K562 (cell line): ENCODE results near the gene SLC39A5. TPM values are rescaled to one million over a fixed set of nuclear protein-coding genes. Genes with fewer than 3 reads are reported as not detected.
A peak's percentile ranks its signal among the peaks of the same experiment; 100 is the strongest.

Source experiments
- ATAC-seq: fragments of 200-7000 bp; cut with Tn5 transposase; 3 replicates; pipeline ENCODE4 v1.9.1; 2020; ENCODE audit warnings: moderate library complexity
- BruUV-seq: library from RNA; stranded (reverse); fragments of 400-500 nt; replicated peaks from 2 replicates; lab custom pipeline; 2021; lab: Mats Ljungman, UMichigan
- CTCF ChIA-PET: fragments of 300-600 bp; formaldehyde crosslinking; extraction: SDS; loops from one replicate; lab custom pipeline; 2021; ENCODE audit warnings: low intra/inter-chr PET ratio; lab: Yijun Ruan, JAX
- POLR2A ChIA-PET: fragments of 300-600, 350-650 bp; sonication (Branson Sonifier 250); formaldehyde crosslinking; extraction: SDS; loops from one replicate; lab custom pipeline; 2021; ENCODE audit warnings: antibody characterized with exemption, inconsistent platforms; lab: Yijun Ruan, JAX
- DNase-seq, 4 experiments: peaks; one replicate each; pipeline versions ENCODE4 v3.0.0 to v3.0.0-alpha.2; 2011 to 2018; ENCODE audit warnings: low spot score in 3 of 4, mixed read lengths in 3 of 4; ENCODE audit errors: extremely low read depth in 1 of 4
- FAIRE-seq: peaks from 2 replicates; lab custom pipeline; 2011; peaks lifted over from hg19 to GRCh38; lab: Jason Lieb, UNC
- H2AFZ ChIP-seq: 2 replicates; pipeline ENCODE4 v1.6.0; 2011; ENCODE audit warnings: low read depth, low read length, control low read depth, inconsistent platforms
- H3K27ac ChIP-seq: fragments of 200-600 bp; 3 replicates; pipeline ENCODE4 v1.8.0; 2011; ENCODE audit warnings: low read depth, mild to moderate bottlenecking, control low read depth, inconsistent platforms, low read length, moderate library complexity, mixed read lengths; ENCODE audit errors: extremely low read depth
- H3K27me3 ChIP-seq, 2 experiments: fragments of 300-600 bp in 1 of 2; 2 replicates in 1 of 2; 3 replicates in 1 of 2; pipeline versions ENCODE4 v1.6.0 to v1.8.0; 2011; ENCODE audit warnings: inconsistent platforms in 2 of 2, low read length in 2 of 2, mild to moderate bottlenecking in 1 of 2, mixed read lengths in 1 of 2, moderate library complexity in 1 of 2; ENCODE audit not compliant: control insufficient read depth in 2 of 2, insufficient read depth in 2 of 2
- H3K36me3 ChIP-seq: fragments of 300-600 bp; 3 replicates; pipeline ENCODE4 v1.8.0; 2011; ENCODE audit warnings: mild to moderate bottlenecking, low read length, inconsistent platforms; ENCODE audit not compliant: control insufficient read depth, insufficient read depth
- H3K4me1 ChIP-seq, 2 experiments: fragments of 200-600 bp in 1 of 2; replicated peaks in 1 of 2; 2 replicates in 1 of 2; 3 replicates in 1 of 2; pipeline versions ENCODE4 v1.5.1 to v1.8.0; 2011; ENCODE audit warnings: inconsistent platforms in 2 of 2, low read length in 2 of 2, mild to moderate bottlenecking in 1 of 2, mixed read lengths in 1 of 2, moderate library complexity in 1 of 2; ENCODE audit not compliant: control insufficient read depth in 2 of 2, insufficient read depth in 2 of 2
- H3K4me2 ChIP-seq: 2 replicates; pipeline ENCODE4 v1.6.1; 2011; ENCODE audit warnings: low read length, control low read depth, inconsistent platforms, mixed read lengths; ENCODE audit not compliant: insufficient read depth
- H3K4me3 ChIP-seq: fragments of 200-600 bp; sonication (generic), shearing (Covaris generic); 2 replicates; pipeline ENCODE4 v1.5.1; 2016; ENCODE audit warnings: control low read depth, inconsistent platforms
- H3K79me2 ChIP-seq: fragments of 200-600 bp; 3 replicates; pipeline ENCODE4 v1.8.0; 2011; ENCODE audit warnings: low read length, inconsistent platforms; ENCODE audit not compliant: control insufficient read depth, insufficient read depth
- H3K9ac ChIP-seq, 2 experiments: 2 replicates each; pipeline versions ENCODE4 v1.6.0 to v1.6.1; 2011; ENCODE audit warnings: low read depth in 2 of 2, low read length in 2 of 2, control low read depth in 1 of 2, inconsistent platforms in 1 of 2, mild to moderate bottlenecking in 1 of 2, mixed read lengths in 1 of 2; ENCODE audit not compliant: insufficient read depth in 1 of 2
- H3K9me1 ChIP-seq: one replicate; pipeline ENCODE4 v1.6.0; 2011; ENCODE audit warnings: inconsistent platforms, mild to moderate bottlenecking, low read length, moderate library complexity; ENCODE audit not compliant: control insufficient read depth, insufficient read depth
- H3K9me3 ChIP-seq: replicated peaks from 2 replicates; pipeline ENCODE4 v1.5.1; 2011; ENCODE audit warnings: low read depth, low read length, inconsistent platforms; ENCODE audit not compliant: control insufficient read depth, insufficient read depth
- H4K20me1 ChIP-seq: replicated peaks from 2 replicates; pipeline ENCODE4 v1.6.1; 2011; ENCODE audit warnings: low read length, inconsistent platforms, mixed read lengths; ENCODE audit not compliant: control insufficient read depth, insufficient read depth
- DACH1 ChIP-seq: fragments of 450-650 bp; IDR thresholded peaks from 2 replicates; pipeline ENCODE4 v1.6.1; 2018; ENCODE audit not compliant: partially characterized antibody
- EGR1 ChIP-seq: fragments of 450-650 bp; conservative IDR thresholded peaks from 2 replicates; pipeline ENCODE4 v1.6.1; 2017; ENCODE audit warnings: mild to moderate bottlenecking
- GATA2 ChIP-seq: sonication (generic); formaldehyde crosslinking; IDR thresholded peaks from 2 replicates; pipeline ENCODE4 v1.4.0; 2020; ENCODE audit warnings: mild to moderate bottlenecking, missing genetic modification reagents
- ILK ChIP-seq: fragments of 450-650 bp; IDR thresholded peaks from 2 replicates; pipeline ENCODE4 v1.6.1; 2016; ENCODE audit warnings: missing genetic modification characterization, low read depth, mild to moderate bottlenecking, missing compliant biosample characterization, moderate library complexity, borderline replicate concordance
- SMARCA4 ChIP-seq: fragments of 450-650 bp; IDR thresholded peaks from 2 replicates; pipeline ENCODE4 v1.6.1; 2016
- ZNF239 ChIP-seq: fragments of 250-450 bp; sonication (Bioruptor Pico); IDR thresholded peaks from 2 replicates; pipeline ENCODE4 v1.4.0; 2020; ENCODE audit warnings: mild to moderate bottlenecking
- WGBS: fragments of 100-300 bp; shearing (Covaris generic); methylation state at CpG from one replicate; pipeline ENCODE4 v1.1.6; 2016; ENCODE audit warnings: low coverage, mixed read lengths; ENCODE audit not compliant: insufficient coverage; ENCODE audit errors: missing lambda C conversion rate; 5-methylcytosine and 5-hydroxymethylcytosine counted together
- in situ Hi-C: fragments of 300-500 bp; cut with MboI; formaldehyde crosslinking; loops from 4 replicates; pipeline ENCODE4 v1.15.0; 2018; ENCODE audit warnings: inconsistent platforms, mixed read lengths
- intact Hi-C: fragments of 100-400 bp; cut with micrococcal nuclease; formaldehyde crosslinking; loops from 2 replicates; pipeline ENCODE4 v1.14.2; 2022
- polyA plus RNA-seq, 8 experiments: library from polyadenylated mRNA; depleted of rRNA in 4 of 8; stranded (reverse) in 5 of 8; unstranded in 3 of 8; fragments of >200 nt; fragmentation: Nextera tagmentation in 2 of 8; fragmentation: Illumina TruSeq in 1 of 8; extraction: Ambion mirVana in 2 of 8; extraction: Trizol in 1 of 8; gene quantifications; 2 replicates each; pipeline versions ENCODE4 v1.2.1 to v1.2.3, GENCODE V29; 2011 to 2014; ENCODE audit warnings: inconsistent platforms in 1 of 8, missing spikeins in 1 of 8
- total RNA-seq, 7 experiments: library from RNA; depleted of rRNA in 6 of 7; stranded (reverse); fragments of >200 nt in 6 of 7; fragmentation: Illumina TruSeq in 2 of 7; extraction: Trizol in 2 of 7; gene quantifications; 2 replicates each; pipeline versions ENCODE4 v1.2.1 to v1.2.3, GENCODE V29; 2011 to 2021; ENCODE audit warnings: low replicate concordance in 1 of 7
- TF ChIP-seq, protein P1 (sequence below), 2 experiments: fragments of 450-650 bp; IDR thresholded peaks; 2 replicates each; pipeline ENCODE4 v1.6.1; 2018; ENCODE audit warnings: mild to moderate bottlenecking in 2 of 2, low read depth in 1 of 2; ENCODE audit not compliant: partially characterized antibody in 2 of 2

Gene SLC39A5
- total and polyA plus RNA-seq, 9 of the 15 experiments (the other 6 are each of a cell fraction or from before 2014, with no cell fraction given), result 0.08 to 0.10 TPM; not detected in 7

DNA sequence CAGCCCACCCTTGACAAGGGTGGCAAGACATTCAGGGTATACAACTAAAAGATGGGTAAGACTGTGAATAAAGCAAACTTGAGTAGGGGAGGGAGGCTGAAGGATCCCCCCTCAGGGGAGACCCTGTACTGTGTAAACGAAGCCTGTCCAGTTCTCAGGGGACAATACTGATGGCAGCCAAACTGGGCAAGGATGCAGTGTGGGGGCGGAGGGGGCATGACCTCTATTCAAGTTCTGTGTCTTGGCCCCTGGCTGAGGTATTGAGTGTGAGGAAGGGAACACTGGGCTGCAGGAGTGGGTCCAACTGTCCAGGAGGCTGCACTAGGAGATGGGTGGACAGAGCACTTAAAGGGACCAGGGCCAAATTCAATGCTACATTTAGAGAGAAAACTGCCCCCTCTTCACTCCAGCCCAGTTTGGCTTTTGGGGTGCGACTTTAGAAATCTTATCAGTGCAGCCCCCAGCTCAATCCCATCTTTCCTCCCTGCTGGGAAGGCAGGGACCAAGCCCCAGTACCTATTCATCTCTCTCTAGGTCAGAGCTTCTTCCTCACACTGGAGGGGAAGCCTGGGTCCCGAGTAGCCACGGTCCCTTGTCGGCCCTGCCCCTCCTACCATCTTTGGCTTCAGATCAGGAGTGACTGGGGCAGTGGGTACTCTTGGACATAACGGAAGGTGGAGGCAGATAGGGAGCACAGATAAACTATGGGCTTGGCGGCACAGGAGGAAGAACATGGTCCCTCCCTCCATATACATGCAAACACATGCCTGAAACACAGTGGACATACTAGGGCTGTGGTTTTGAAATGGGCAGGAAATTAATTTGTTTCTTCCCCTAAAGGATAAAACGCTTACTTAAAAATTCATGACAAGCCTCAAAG is 11.8 kb downstream of the SLC39A5 start:
- ATAC-seq (no peak), DNase-seq (no peak), FAIRE-seq (no peak)
- Histone ChIP-seq H3K9ac (peak overlapping the region in 1 of 2 experiments; percentile 24; a peak in 1 of 4 replicates), H4K20me1 (no peaks in the 10 kb centered on the region), H3K4me2 (no peak overlapping the region), H3K4me3 (no peak overlapping the region), H3K27ac (no peak overlapping the region), H2AFZ (no peak overlapping the region), H3K36me3 (peaks cover 70% of the 10 kb centered on the region; the same call in 2 of the 3 replicates), H3K79me2 (no peaks in the 10 kb centered on the region), H3K9me3 (no peaks in the 10 kb centered on the region), H3K9me1 (no peaks in the 10 kb centered on the region)
- POLR2A ChIA-PET, result interaction anchor here (1.0 kb wide), 2 partner anchors 9 to 10 kb away, joined by 3 to 4 read pairs; no protein-coding TSS in a partner anchor
- CTCF ChIA-PET, result no interaction called here
- intact Hi-C loops, result no loop called here
- WGBS, result 69% methylated on average over 8 of the region's 9 CpGs
- in situ Hi-C loops, result no loop called here
- peak; percentile 32; the same call in 1 of the 2 replicates for TF ChIP-seq GATA2 (CRISPR knock-in tag)
- no peak for TF ChIP-seq SMARCA4
- TF ChIP-seq, protein P1, sequence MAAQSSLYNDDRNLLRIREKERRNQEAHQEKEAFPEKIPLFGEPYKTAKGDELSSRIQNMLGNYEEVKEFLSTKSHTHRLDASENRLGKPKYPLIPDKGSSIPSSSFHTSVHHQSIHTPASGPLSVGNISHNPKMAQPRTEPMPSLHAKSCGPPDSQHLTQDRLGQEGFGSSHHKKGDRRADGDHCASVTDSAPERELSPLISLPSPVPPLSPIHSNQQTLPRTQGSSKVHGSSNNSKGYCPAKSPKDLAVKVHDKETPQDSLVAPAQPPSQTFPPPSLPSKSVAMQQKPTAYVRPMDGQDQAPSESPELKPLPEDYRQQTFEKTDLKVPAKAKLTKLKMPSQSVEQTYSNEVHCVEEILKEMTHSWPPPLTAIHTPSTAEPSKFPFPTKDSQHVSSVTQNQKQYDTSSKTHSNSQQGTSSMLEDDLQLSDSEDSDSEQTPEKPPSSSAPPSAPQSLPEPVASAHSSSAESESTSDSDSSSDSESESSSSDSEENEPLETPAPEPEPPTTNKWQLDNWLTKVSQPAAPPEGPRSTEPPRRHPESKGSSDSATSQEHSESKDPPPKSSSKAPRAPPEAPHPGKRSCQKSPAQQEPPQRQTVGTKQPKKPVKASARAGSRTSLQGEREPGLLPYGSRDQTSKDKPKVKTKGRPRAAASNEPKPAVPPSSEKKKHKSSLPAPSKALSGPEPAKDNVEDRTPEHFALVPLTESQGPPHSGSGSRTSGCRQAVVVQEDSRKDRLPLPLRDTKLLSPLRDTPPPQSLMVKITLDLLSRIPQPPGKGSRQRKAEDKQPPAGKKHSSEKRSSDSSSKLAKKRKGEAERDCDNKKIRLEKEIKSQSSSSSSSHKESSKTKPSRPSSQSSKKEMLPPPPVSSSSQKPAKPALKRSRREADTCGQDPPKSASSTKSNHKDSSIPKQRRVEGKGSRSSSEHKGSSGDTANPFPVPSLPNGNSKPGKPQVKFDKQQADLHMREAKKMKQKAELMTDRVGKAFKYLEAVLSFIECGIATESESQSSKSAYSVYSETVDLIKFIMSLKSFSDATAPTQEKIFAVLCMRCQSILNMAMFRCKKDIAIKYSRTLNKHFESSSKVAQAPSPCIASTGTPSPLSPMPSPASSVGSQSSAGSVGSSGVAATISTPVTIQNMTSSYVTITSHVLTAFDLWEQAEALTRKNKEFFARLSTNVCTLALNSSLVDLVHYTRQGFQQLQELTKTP (IDR thresholded peaks at IDR 0.05; ENCODE audit: low read depth in 1 of 2, partially characterized antibody in 2 of 2), result no peak
- no peak for TF ChIP-seq ZNF239
- no peak for TF ChIP-seq DACH1
- TF ChIP-seq ILK (tag), result no peak
- TF ChIP-seq EGR1, result peak; percentile 61
- TF ChIP-seq, all 486 proteins: peak for 2
- BruUV-seq, result no TSS peak
- Histone ChIP-seq H3K4me1 (peaks cover 30 to 43% of the 10 kb centered on the region in 2 experiments), H3K27me3 (no peaks in the 10 kb centered on the region)
